Measurements from ENCODE around the gene ASCL1. TPM values are rescaled to one million over a fixed set of nuclear protein-coding genes. Genes with fewer than 3 reads are reported as not detected.

The ASCL1 gene
- polyA plus RNA-seq, 1 of the 3 experiments (the other 2 are of a cell fraction) = 0.21 TPM

- Histone ChIP-seq H3K4me1 (ENCODE audit: control insufficient read depth in 1 of 2, insufficient read depth in 2 of 2, low read depth in 1 of 2, low read length in 1 of 2) (no peaks in the 10 kb centered on the region), H3K27ac (ENCODE audit: low read depth in 2 of 2, low read length in 1 of 2) (no peak overlapping the region), H3K4me2 (no peak overlapping the region), H3K9me3 (no peaks in the 10 kb centered on the region), H3K79me2 (ENCODE audit: insufficient read depth) (no peaks in the 10 kb centered on the region), H2AFZ (ENCODE audit: low read depth) (no peak overlapping the region), H3K27me3 (ENCODE audit: insufficient read depth) (no peaks in the 10 kb centered on the region), H3K4me3 (ENCODE audit: low read depth in 2 of 2, low read length in 1 of 2) (no peak overlapping the region), H4K20me1 (ENCODE audit: insufficient read depth) (no peaks in the 10 kb centered on the region), H3K36me3 (replicated peaks in 1 of 2; ENCODE audit: control insufficient read depth in 1 of 2, insufficient read depth in 2 of 2, low read length in 1 of 2) (no peaks in the 10 kb centered on the region), H3K9me2 (no peaks in the 10 kb centered on the region), H3K9ac (no peak overlapping the region), H3F3A (replicated peaks; ENCODE audit: insufficient read depth) (no peaks in the 10 kb centered on the region)
- DNase-seq = no peak
- TF ChIP-seq EP300 (IDR thresholded peaks at IDR 0.05; ENCODE audit: borderline replicate concordance in 1 of 2, low read depth in 1 of 2, low read length in 1 of 2) (no peak), TCF12 (IDR thresholded peaks at IDR 0.05) (no peak)
- CTCF ChIA-PET = interaction anchor here (1.1 kb wide), 1 partner anchor 621 kb away, joined by 4 read pairs; no protein-coding TSS in a partner anchor
- POLR2A ChIA-PET = no interaction called here
Observed at GRCh38 chr12:102927220-102927619, 30.3 kb upstream of the ASCL1 start.

GRCh38 chr12:102933168-102933567, 24.3 kb upstream of the ASCL1 start:
- Histone ChIP-seq H3K27ac (ENCODE audit: low read depth in 2 of 2, low read length in 1 of 2) (no peak overlapping the region), H3K9me3 (no peaks in the 10 kb centered on the region), H4K20me1 (ENCODE audit: insufficient read depth) (no peaks in the 10 kb centered on the region), H3K27me3 (ENCODE audit: insufficient read depth) (no peaks in the 10 kb centered on the region), H3K79me2 (ENCODE audit: insufficient read depth) (no peaks in the 10 kb centered on the region), H3K36me3 (replicated peaks in 1 of 2; ENCODE audit: control insufficient read depth in 1 of 2, insufficient read depth in 2 of 2, low read length in 1 of 2) (no peaks in the 10 kb centered on the region), H3K9me2 (0 out of 2 replicates have a peak, but pooled peaks cover 3% of the 10 kb centered on the region), H3K9ac (no peak overlapping the region), H3K4me1 (ENCODE audit: control insufficient read depth in 1 of 2, insufficient read depth in 2 of 2, low read depth in 1 of 2, low read length in 1 of 2) (no peaks in the 10 kb centered on the region), H2AFZ (ENCODE audit: low read depth) (no peak overlapping the region), H3K4me2 (no peak overlapping the region), H3K4me3 (ENCODE audit: low read depth in 2 of 2, low read length in 1 of 2) (no peak overlapping the region), H3F3A (replicated peaks; ENCODE audit: insufficient read depth) (no peaks in the 10 kb centered on the region)
- 0% methylated on average over 1 of the region's 1 CpG for WGBS (ENCODE audit: low lambda C conversion rate)
- ChIA-PET CTCF (no interaction called here), POLR2A (no interaction called here)
- TF ChIP-seq CTCF (IDR thresholded peaks at IDR 0.05) (no peak), JUND (IDR thresholded peaks at IDR 0.05) (no peak), EZH2phosphoT487 (IDR thresholded peaks at IDR 0.05; ENCODE audit: borderline replicate concordance, low read depth) (no peak), TEAD4 (IDR thresholded peaks at IDR 0.05; ENCODE audit: borderline replicate concordance, insufficient read depth) (no peak), ZBTB33 (IDR thresholded peaks at IDR 0.05; ENCODE audit: borderline replicate concordance, low read depth) (no peak), TAF1 (IDR thresholded peaks at IDR 0.05; ENCODE audit: borderline replicate concordance, low read depth, low read length) (no peak), MXI1 (IDR thresholded peaks at IDR 0.05; ENCODE audit: low read depth, low read length) (no peak), FOXM1 (IDR thresholded peaks at IDR 0.05; ENCODE audit: low read depth) (no peak)
- no peak for DNase-seq
